Breast epithelium (tissue), 3 donors: Measurements from ENCODE around the gene MLLT10.

Experiments
- CTCF ChIP-seq, 3 donors: fragments of 450-650 bp; IDR thresholded peaks; one replicate each; pipeline ENCODE4 v1.5.1; 2016 to 2017; ENCODE audit warnings: antibody characterized with exemption in 3 of 3, mild to moderate bottlenecking in 3 of 3, moderate library complexity in 3 of 3
- POLR2A ChIP-seq: fragments of 450-650 bp; IDR thresholded peaks from one replicate; pipeline ENCODE4 v1.6.1; 2016; ENCODE audit warnings: antibody characterized with exemption, mild to moderate bottlenecking, moderate library complexity
- POLR2AphosphoS5 ChIP-seq, 3 donors: sonication (generic); formaldehyde crosslinking; IDR thresholded peaks; one replicate each; pipeline ENCODE4 v1.6.1; 2017; ENCODE audit warnings: antibody characterized with exemption in 3 of 3

GRCh38 chr10:21661935-21662334 lies 127.9 kb downstream of the MLLT10 start:
- TF ChIP-seq CTCF (IDR thresholded peaks at IDR 0.05) (no peak), POLR2A (no peak), POLR2AphosphoS5 (IDR thresholded peaks at IDR 0.05) (no peak)
